Ishikawa (cell line): ENCODE data around the gene ADGRG3.

Source experiments
- CEBPB ChIP-seq: IDR thresholded peaks from 2 replicates; pipeline ENCODE4 v1.6.1; 2012
- CREB1 ChIP-seq: IDR thresholded peaks from 2 replicates; pipeline ENCODE4 v1.6.1; 2012; ENCODE audit warnings: low read depth
- EP300 ChIP-seq: IDR thresholded peaks from 2 replicates; pipeline ENCODE4 v1.6.1; 2012; ENCODE audit warnings: borderline replicate concordance
- FOXM1 ChIP-seq: IDR thresholded peaks from 2 replicates; pipeline ENCODE4 v1.6.1; 2012; ENCODE audit warnings: low read depth, borderline replicate concordance
- NFIC ChIP-seq: IDR thresholded peaks from 2 replicates; pipeline ENCODE4 v1.6.1; 2012
- RAD21 ChIP-seq: IDR thresholded peaks from 2 replicates; pipeline ENCODE4 v1.6.1; 2012; ENCODE audit warnings: low read depth
- TCF12 ChIP-seq: IDR thresholded peaks from 2 replicates; pipeline ENCODE4 v1.6.1; 2012; ENCODE audit warnings: low read depth
- TEAD4 ChIP-seq: IDR thresholded peaks from 2 replicates; pipeline ENCODE4 v1.6.1; 2012
- YY1 ChIP-seq: IDR thresholded peaks from 2 replicates; pipeline ENCODE4 v1.6.1; 2012; ENCODE audit warnings: low read depth
- ZBTB7A ChIP-seq: IDR thresholded peaks from 2 replicates; pipeline ENCODE4 v1.6.1; 2012; ENCODE audit warnings: low read depth
- TF ChIP-seq, protein P1 (sequence below): IDR thresholded peaks from 2 replicates; pipeline ENCODE4 v1.6.1; 2012; ENCODE audit warnings: low read depth, mild to moderate bottlenecking
- TF ChIP-seq, protein P2 (sequence below): IDR thresholded peaks from 2 replicates; pipeline ENCODE4 v1.6.1; 2012

DNA sequence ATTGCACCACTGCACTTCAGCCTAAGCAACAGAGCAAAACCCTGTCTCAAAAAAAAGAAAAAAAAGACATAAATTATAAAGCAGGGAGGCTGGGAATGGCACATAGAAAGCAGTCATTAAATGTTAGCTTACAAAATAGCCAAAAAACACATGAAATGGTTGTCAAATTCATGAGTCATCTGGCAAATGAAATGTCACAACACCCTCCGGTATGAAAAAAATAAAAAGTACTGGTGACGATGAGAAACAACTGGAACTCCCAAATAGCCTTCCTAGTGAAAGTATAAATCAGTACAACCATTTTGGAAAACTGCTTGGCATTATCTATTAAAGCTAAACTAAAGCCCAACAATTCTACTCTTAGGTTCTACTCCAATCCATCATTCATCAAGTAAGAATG is 63.9 kb downstream of the ADGRG3 start:
- TF ChIP-seq, protein P1, sequence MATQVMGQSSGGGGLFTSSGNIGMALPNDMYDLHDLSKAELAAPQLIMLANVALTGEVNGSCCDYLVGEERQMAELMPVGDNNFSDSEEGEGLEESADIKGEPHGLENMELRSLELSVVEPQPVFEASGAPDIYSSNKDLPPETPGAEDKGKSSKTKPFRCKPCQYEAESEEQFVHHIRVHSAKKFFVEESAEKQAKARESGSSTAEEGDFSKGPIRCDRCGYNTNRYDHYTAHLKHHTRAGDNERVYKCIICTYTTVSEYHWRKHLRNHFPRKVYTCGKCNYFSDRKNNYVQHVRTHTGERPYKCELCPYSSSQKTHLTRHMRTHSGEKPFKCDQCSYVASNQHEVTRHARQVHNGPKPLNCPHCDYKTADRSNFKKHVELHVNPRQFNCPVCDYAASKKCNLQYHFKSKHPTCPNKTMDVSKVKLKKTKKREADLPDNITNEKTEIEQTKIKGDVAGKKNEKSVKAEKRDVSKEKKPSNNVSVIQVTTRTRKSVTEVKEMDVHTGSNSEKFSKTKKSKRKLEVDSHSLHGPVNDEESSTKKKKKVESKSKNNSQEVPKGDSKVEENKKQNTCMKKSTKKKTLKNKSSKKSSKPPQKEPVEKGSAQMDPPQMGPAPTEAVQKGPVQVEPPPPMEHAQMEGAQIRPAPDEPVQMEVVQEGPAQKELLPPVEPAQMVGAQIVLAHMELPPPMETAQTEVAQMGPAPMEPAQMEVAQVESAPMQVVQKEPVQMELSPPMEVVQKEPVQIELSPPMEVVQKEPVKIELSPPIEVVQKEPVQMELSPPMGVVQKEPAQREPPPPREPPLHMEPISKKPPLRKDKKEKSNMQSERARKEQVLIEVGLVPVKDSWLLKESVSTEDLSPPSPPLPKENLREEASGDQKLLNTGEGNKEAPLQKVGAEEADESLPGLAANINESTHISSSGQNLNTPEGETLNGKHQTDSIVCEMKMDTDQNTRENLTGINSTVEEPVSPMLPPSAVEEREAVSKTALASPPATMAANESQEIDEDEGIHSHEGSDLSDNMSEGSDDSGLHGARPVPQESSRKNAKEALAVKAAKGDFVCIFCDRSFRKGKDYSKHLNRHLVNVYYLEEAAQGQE, result no peak
- TF ChIP-seq ZBTB7A (no peak), RAD21 (no peak), TEAD4 (no peak), YY1 (no peak), CREB1 (no peak), TCF12 (no peak), FOXM1 (no peak), CEBPB (no peak), NFIC (no peak), EP300 (no peak)
- TF ChIP-seq, protein P2, sequence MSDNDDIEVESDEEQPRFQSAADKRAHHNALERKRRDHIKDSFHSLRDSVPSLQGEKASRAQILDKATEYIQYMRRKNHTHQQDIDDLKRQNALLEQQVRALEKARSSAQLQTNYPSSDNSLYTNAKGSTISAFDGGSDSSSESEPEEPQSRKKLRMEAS, result no peak
